Measurements from ENCODE around the gene MCU.

- no peak for TF ChIP-seq CTCF (IDR thresholded peaks at IDR 0.05)
- TF ChIP-seq RFX5 (IDR thresholded peaks at IDR 0.05; ENCODE audit: low read length): no peak
- no peak for TF ChIP-seq GATA2 (CRISPR knock-in tag; IDR thresholded peaks at IDR 0.05)
- no peak for TF ChIP-seq RAD21 (IDR thresholded peaks at IDR 0.05; ENCODE audit: low read length)
These were observed 55.6 kb downstream of the MCU start for GRCh38 chr10:72747521-72747920.

Data from SK-N-SH (cell line).